DMS 273 treated with DMSO at 0.1 percent for 48 hours (cell line): ENCODE results near the gene C1orf105.
"Not testable (repeated sequence)": the region's sequence is repeated elsewhere in the genome, so short reads cannot be mapped to it uniquely, and the experiment has no call there.

Source experiments
- DNase-seq: peaks from one replicate; lab custom pipeline; 2025; lab: John Stamatoyannopoulos, UW

Gene C1orf105

GRCh38 chr1:172420385-172420784 is at the start of gene C1orf105:
Gene C1orf105 (plus strand): TSS chr1:172420685. CDS start chr1:172420886, 201 bp downstream.
- no peak for DNase-seq

- not testable (repeated sequence) for DNase-seq
Observed at GRCh38 chr1:172371646-172372045, 48.8 kb upstream of the C1orf105 start.

GRCh38 chr1:172373864-172374263 is 46.6 kb upstream of the C1orf105 start:
- DNase-seq: no peak

- no peak for DNase-seq
Observed at GRCh38 chr1:172375211-172375631, 45.3 kb upstream of the C1orf105 start.

- DNase-seq: no peak
Observed at GRCh38 chr1:172376431-172376830, 44.1 kb upstream of the C1orf105 start.

GRCh38 chr1:172377565-172377964 is 42.9 kb upstream of the C1orf105 start:
- no peak for DNase-seq

- no peak for DNase-seq
Observed at GRCh38 chr1:172378109-172378760, 42.2 kb upstream of the C1orf105 start.

GRCh38 chr1:172380441-172381244 is 39.8 kb upstream of the C1orf105 start:
- DNase-seq: no peak

GRCh38 chr1:172381946-172382345 is 38.5 kb upstream of the C1orf105 start:
- no peak for DNase-seq

GRCh38 chr1:172382406-172382805 is 38.1 kb upstream of the C1orf105 start:
- no peak for DNase-seq

GRCh38 chr1:172382990-172383389 is 37.5 kb upstream of the C1orf105 start:
- DNase-seq: no peak

GRCh38 chr1:172383536-172383935 is 36.9 kb upstream of the C1orf105 start:
- no peak for DNase-seq

- DNase-seq: no peak
Observed at GRCh38 chr1:172384656-172385055, 35.8 kb upstream of the C1orf105 start.

GRCh38 chr1:172386046-172386445 is 34.4 kb upstream of the C1orf105 start:
- DNase-seq: no peak

GRCh38 chr1:172388490-172388889 is 32.0 kb upstream of the C1orf105 start:
- DNase-seq: no peak

GRCh38 chr1:172390301-172390682 is 30.2 kb upstream of the C1orf105 start:
- DNase-seq: no peak

- no peak for DNase-seq
Observed at GRCh38 chr1:172390683-172391551, 29.6 kb upstream of the C1orf105 start.

- no peak for DNase-seq
Observed at GRCh38 chr1:172391976-172392375, 28.5 kb upstream of the C1orf105 start.

GRCh38 chr1:172393354-172393753 is 27.1 kb upstream of the C1orf105 start:
- DNase-seq: no peak

GRCh38 chr1:172394141-172394751 is 26.2 kb upstream of the C1orf105 start:
- no peak for DNase-seq

- DNase-seq: no peak
Observed at GRCh38 chr1:172394811-172395210, 25.7 kb upstream of the C1orf105 start.

- no peak for DNase-seq
Observed at GRCh38 chr1:172395576-172395975, 24.9 kb upstream of the C1orf105 start.
